ENCODE data around the gene SLC8A3.

The SLC8A3 gene

DNA sequence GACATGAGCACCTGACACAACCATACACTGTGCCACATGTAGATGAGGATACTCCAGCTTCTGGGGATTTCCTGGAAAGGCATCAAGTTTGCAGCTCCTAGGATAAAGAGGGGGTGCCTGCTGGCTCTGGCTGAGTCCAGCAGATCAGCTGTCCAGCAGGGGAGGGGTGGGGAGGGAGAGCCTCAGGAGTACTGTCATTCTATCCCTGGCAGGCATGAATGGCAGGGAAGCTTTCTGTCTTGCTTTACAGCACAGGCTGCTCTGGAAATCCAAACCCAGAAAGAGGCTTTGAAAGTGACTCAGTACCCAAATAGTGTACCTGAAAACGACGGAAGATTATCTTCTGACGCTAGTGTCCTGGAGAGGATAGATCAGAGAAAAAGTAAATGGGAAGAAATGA lies 32.2 kb downstream of the SLC8A3 start:
- H3K27ac Mint-ChIP-seq, result no peak overlapping the region
- H3K9me3 Mint-ChIP-seq, result no peaks in the 10 kb centered on the region
- no peaks in the 10 kb centered on the region for H3K36me3 Mint-ChIP-seq (ENCODE audit: low read depth)
- peaks cover 4% of the 10 kb centered on the region for H3K27me3 Mint-ChIP-seq
- H3K4me3 Mint-ChIP-seq, result no peak overlapping the region
- intact Hi-C loops (cut with micrococcal nuclease), result no loop called here
- H3K4me1 Mint-ChIP-seq (ENCODE audit: low read depth), result no peaks in the 10 kb centered on the region

DNA sequence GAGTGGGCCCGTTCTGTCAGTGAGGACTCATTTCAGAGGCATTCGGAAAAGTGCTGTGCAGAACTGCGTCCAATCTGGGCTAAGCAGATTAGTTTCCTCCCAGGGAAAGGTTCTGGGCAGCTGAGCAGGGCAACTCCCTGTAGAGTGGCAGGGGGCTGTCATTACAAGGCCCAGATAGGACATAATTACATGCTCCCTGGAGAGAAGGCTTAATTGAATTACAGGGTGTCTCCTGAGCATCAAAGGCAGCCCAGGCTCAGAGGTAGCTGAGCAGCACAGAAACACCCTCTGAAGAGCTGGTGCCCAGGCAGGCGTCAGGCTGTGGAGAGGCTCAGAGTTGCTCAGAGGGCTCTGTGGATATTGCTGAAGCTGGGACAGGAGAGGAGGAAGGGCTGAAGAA lies 36.0 kb downstream of the SLC8A3 start:
- Mint-ChIP-seq H3K27me3 (peaks cover 4% of the 10 kb centered on the region), H3K36me3 (ENCODE audit: low read depth) (no peaks in the 10 kb centered on the region), H3K27ac (no peak overlapping the region), H3K9me3 (no peaks in the 10 kb centered on the region), H3K4me1 (ENCODE audit: low read depth) (no peaks in the 10 kb centered on the region), H3K4me3 (no peak overlapping the region)
- intact Hi-C loops (cut with micrococcal nuclease), result no loop called here

DNA sequence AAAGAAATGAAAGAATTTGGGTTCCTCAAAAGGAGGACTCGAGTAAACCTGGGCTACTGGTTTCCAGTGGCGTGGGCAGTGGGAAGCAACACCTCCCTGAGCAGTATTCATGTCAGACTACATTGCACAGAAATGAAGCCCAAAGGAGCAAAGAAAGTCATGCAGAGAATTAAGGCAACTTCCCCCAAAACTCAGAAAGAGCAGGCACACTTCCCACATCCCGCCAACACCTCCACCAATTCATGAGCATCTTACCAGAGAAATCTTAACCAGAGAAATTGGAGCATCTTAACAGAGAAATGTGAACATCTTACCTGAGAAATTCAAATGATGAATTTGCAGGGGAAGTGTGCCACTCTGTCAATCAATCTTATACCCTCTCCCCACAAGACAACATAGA lies 36.7 kb downstream of the SLC8A3 start:
- Mint-ChIP-seq H3K9me3 (no peaks in the 10 kb centered on the region), H3K4me1 (ENCODE audit: low read depth) (no peaks in the 10 kb centered on the region), H3K4me3 (no peak overlapping the region), H3K27ac (no peak overlapping the region), H3K27me3 (peaks cover 4% of the 10 kb centered on the region), H3K36me3 (ENCODE audit: low read depth) (no peaks in the 10 kb centered on the region)
- intact Hi-C loops (cut with micrococcal nuclease), result no loop called here

DNA sequence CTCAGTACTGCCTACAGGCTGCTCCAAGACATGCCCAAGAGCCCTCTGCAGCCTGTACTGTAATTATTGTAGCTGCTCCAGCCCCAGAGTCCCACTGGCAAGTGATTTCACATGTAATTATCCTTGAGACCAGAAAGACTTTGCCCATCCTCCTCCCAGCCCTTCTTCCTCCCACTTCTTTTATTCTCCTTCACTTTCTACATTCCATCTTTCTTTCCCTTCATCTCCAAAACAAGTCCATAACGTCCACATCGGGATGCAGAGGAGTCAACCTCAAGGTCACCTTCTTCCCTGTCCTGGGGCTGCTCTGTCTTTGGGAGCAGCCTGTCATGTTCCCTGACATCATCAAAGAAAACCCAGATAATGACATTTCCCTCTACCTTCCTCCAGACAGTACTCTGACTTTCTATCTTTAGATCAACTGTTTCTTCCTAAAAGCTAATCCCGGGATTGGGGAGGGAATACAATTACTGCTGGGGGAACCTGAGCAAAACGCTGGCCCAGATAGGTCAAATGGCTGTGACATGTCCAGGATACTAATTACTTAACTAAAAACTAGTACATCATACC lies 39.1 kb downstream of the SLC8A3 start:
- peaks cover 6% of the 10 kb centered on the region for H3K27me3 Mint-ChIP-seq
- intact Hi-C loops (cut with micrococcal nuclease), result no loop called here
- no peaks in the 10 kb centered on the region for H3K4me1 Mint-ChIP-seq (ENCODE audit: low read depth)
- no peaks in the 10 kb centered on the region for H3K9me3 Mint-ChIP-seq
- no peak overlapping the region for H3K27ac Mint-ChIP-seq
- H3K36me3 Mint-ChIP-seq (ENCODE audit: low read depth), result no peaks in the 10 kb centered on the region
- H3K4me3 Mint-ChIP-seq, result no peak overlapping the region

DNA sequence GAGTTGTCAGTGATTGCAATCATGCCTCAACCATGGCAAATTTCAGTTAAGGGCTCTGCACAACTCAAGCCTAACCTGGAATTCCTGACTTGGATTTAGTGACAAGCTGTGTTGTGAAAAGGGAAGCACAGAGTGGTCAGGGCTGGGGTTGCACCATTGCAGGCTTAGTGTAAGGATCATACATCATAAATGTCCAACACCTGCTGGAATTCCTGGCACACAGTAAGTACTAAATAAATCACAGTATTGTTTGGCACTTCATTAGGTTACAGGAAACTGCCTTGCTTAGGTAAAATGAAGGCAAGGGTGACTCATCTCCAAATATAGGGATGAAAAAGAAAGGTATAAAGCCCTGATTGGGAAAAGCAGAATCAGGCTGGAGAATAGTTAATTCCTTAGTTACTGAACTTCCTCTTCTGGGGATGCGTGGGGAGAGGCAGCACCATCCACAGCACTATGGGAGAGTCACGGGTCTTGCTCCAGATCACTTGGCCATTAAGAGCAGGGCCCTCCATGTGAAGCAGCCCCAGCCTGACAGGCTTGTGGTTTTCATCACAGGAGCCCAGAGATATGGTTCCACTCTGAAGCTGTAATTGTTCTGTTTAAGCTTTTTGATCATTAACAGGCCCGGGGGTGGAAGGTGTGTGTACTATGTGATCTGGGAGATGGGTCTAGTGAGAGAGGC lies 39.7 kb downstream of the SLC8A3 start:
- intact Hi-C loops (cut with micrococcal nuclease), result no loop called here
- Mint-ChIP-seq H3K27ac (no peak overlapping the region), H3K27me3 (peaks cover 6% of the 10 kb centered on the region), H3K36me3 (ENCODE audit: low read depth) (no peaks in the 10 kb centered on the region), H3K4me3 (no peak overlapping the region), H3K9me3 (no peaks in the 10 kb centered on the region), H3K4me1 (ENCODE audit: low read depth) (peaks cover under 1% of the 10 kb centered on the region)

DNA sequence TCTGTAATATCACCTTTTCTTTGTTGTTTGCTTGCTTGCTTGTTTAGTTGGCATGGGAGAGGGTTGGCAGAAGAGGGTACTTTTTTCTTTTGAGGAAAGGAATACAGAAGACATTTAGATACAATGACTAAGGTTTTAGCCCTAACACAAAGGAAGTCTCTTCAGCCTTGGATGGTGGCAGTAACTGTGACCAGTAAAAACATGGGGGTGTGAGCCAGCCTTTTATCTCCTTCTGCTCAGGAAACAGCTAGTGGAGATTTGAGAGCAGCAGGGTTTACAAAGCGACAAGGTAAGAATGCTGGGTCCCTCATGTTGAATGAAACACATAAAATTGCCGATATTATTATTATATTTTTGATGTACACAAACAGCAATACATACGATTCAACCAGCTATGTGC lies 40.4 kb downstream of the SLC8A3 start:
- H3K36me3 Mint-ChIP-seq (ENCODE audit: low read depth), result no peaks in the 10 kb centered on the region
- H3K9me3 Mint-ChIP-seq, result no peaks in the 10 kb centered on the region
- peaks cover 6% of the 10 kb centered on the region for H3K4me1 Mint-ChIP-seq (ENCODE audit: low read depth)
- intact Hi-C loops (cut with micrococcal nuclease), result no loop called here
- H3K27me3 Mint-ChIP-seq, result peaks cover 6% of the 10 kb centered on the region
- no peak overlapping the region for H3K27ac Mint-ChIP-seq
- H3K4me3 Mint-ChIP-seq, result no peak overlapping the region

DNA sequence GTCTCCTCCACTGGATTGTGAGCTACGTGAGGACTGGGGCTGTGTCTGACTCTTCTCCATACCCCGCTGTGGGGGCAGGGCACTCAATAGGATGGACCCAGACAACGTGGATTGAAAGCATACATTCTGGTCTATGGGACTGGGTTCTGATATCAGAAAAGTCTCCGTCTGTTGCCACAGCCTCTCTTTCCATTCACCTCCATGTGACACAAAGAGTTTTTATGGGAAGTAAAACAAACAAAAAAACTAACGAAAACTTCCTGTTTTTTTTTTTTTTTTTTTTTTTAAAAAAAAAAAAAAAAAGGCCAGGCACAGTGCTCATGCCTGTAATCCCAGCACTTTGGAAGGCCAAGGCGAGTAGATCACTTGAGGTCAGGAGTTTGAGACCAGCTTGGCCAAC lies 44.7 kb downstream of the SLC8A3 start:
- no peaks in the 10 kb centered on the region for H3K36me3 Mint-ChIP-seq (ENCODE audit: low read depth)
- no peak overlapping the region for H3K4me3 Mint-ChIP-seq
- no peaks in the 10 kb centered on the region for H3K9me3 Mint-ChIP-seq
- H3K4me1 Mint-ChIP-seq (ENCODE audit: low read depth), result peaks cover 6% of the 10 kb centered on the region
- intact Hi-C loops (cut with micrococcal nuclease), result no loop called here
- no peak overlapping the region for H3K27ac Mint-ChIP-seq
- H3K27me3 Mint-ChIP-seq, result peaks cover 9% of the 10 kb centered on the region

DNA sequence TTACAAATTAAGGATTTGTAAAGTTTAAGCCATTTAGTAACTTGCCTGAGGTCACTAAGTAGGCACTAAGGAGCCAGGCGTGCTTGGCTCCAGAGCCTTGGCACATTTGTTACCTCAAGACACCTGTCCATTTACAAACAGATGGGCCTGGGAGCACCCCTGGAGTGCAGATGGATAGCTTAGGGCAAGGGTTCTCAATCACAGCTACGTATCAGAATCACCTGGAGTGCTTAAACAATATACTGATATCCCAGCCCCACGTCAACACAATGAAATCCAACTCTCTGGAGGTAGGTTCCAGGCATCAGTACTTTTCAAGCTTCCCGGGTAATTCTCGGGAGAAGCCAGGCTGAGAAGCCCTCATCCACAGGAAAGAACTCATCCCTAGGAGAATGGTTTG lies 45.4 kb downstream of the SLC8A3 start:
- Mint-ChIP-seq H3K9me3 (no peaks in the 10 kb centered on the region), H3K27ac (no peak overlapping the region), H3K36me3 (ENCODE audit: low read depth) (no peaks in the 10 kb centered on the region), H3K4me3 (no peak overlapping the region), H3K4me1 (ENCODE audit: low read depth) (peaks cover 6% of the 10 kb centered on the region), H3K27me3 (peaks cover 9% of the 10 kb centered on the region)
- intact Hi-C loops (cut with micrococcal nuclease), result no loop called here

DNA sequence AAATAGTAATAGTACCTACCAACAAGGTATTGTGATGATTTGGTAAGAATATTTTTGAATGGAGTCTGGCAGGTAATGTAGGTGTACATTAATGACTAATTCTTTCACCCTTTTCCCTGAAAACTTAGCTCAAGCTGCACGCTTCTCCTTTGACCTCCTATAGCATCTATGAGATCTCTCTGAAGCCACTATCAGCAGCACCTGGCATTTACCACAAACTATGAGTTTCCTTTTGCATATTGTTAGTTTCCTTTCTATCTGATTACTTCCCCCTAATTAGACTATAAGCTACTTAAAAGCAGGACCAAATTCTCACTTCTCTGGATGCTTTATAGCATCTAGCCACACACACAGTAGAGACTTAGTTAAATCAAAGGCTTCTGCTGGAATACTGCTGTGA lies 48.1 kb downstream of the SLC8A3 start:
- no peak overlapping the region for H3K27ac Mint-ChIP-seq
- peaks cover 6% of the 10 kb centered on the region for H3K4me1 Mint-ChIP-seq (ENCODE audit: low read depth)
- intact Hi-C loops (cut with micrococcal nuclease), result no loop called here
- peaks cover 13% of the 10 kb centered on the region for H3K27me3 Mint-ChIP-seq
- H3K4me3 Mint-ChIP-seq, result no peak overlapping the region
- no peaks in the 10 kb centered on the region for H3K9me3 Mint-ChIP-seq
- H3K36me3 Mint-ChIP-seq (ENCODE audit: low read depth), result no peaks in the 10 kb centered on the region

DNA sequence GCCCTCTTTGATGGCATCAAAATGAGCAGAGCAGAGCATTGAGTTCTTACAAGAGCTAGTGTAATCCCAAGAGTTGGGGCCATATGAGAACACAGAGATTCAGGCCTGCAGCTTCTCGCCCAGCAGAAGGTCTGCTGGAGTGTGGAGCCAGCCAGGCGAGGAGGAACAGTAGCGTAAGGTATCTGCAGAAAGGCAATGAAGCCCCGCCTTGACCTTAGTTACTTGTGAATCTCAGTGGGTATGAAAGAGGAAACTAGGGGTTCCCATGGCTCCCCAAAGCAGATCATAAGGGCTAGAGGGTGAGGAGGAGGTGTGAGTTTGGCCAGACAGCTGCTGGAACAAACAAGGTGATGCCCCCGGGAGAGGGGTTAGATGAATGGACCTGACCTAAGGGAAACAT lies 49.4 kb downstream of the SLC8A3 start:
- no peak overlapping the region for H3K27ac Mint-ChIP-seq
- peaks cover 11% of the 10 kb centered on the region for H3K27me3 Mint-ChIP-seq
- intact Hi-C loops (cut with micrococcal nuclease), result no loop called here
- no peaks in the 10 kb centered on the region for H3K36me3 Mint-ChIP-seq (ENCODE audit: low read depth)
- peaks cover 6% of the 10 kb centered on the region for H3K4me1 Mint-ChIP-seq (ENCODE audit: low read depth)
- no peaks in the 10 kb centered on the region for H3K9me3 Mint-ChIP-seq
- no peak overlapping the region for H3K4me3 Mint-ChIP-seq

DNA sequence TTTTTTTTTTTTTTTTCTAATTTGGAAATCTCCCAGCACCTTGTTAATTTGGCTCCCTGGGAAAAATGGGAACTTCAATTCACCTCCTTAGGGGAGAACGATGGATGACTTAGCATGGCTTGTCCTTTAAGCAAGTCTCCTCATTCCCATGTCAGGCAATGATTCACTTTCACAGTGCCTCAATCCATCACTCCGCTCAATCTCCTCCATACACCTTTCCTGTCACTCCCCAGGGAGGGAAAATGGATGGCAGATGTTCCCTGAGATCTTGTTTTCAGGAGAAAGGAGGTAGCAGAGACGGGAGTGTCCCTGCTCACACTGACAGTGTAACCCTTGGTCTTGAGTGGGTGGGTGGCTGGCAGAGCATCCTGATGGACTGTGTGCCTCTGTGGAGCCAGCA lies 51.0 kb downstream of the SLC8A3 start:
- no peak overlapping the region for H3K4me3 Mint-ChIP-seq
- no peak overlapping the region for H3K27ac Mint-ChIP-seq
- H3K36me3 Mint-ChIP-seq (ENCODE audit: low read depth), result no peaks in the 10 kb centered on the region
- H3K27me3 Mint-ChIP-seq, result peaks cover 9% of the 10 kb centered on the region
- no peaks in the 10 kb centered on the region for H3K9me3 Mint-ChIP-seq
- intact Hi-C loops (cut with micrococcal nuclease), result no loop called here
- H3K4me1 Mint-ChIP-seq (ENCODE audit: low read depth), result no peaks in the 10 kb centered on the region

DNA sequence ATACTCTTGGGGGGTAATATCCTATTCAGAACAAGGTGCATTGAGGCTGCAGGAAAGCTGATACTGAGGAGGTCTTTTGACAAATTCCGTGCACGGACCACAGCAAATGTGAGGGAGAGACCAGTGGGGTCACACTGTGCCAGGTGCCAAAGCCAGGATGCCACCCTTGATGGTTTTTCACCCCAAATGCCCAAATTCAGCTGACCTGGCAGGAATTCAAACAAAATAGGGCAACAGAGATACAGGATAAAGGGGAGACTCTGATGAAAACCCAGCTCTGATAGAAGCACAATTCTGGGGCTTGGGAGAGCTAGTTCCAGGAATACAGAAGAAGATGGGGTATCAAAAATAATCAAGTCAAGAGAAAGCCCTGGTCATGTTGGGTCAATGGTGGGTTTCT lies 55.3 kb downstream of the SLC8A3 start:
- Mint-ChIP-seq H3K4me3 (no peak overlapping the region), H3K4me1 (ENCODE audit: low read depth) (no peaks in the 10 kb centered on the region), H3K9me3 (no peaks in the 10 kb centered on the region), H3K27me3 (peaks cover 6% of the 10 kb centered on the region), H3K27ac (no peak overlapping the region), H3K36me3 (ENCODE audit: low read depth) (no peaks in the 10 kb centered on the region)
- intact Hi-C loops (cut with micrococcal nuclease), result no loop called here

DNA sequence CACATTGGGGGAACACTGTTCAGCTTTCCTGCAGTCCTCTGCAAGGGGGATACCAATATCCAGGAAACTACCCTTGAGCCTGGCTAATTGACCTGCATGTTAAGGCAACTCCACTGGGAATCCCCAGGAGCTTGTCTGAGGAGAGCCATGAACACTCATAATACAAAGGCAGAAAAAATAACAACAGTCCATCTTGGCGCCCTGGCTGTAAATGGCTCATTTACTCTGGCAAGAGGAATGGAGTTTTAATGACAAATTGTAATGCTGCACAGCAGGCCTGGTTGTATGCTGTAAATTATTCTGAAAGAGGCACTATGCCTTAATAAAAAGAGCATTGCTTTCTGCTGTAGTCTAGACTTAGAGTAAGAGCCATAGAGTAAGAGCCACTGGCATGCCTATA lies 58.3 kb downstream of the SLC8A3 start:
- Mint-ChIP-seq H3K4me1 (ENCODE audit: low read depth) (no peaks in the 10 kb centered on the region), H3K27ac (no peak overlapping the region), H3K27me3 (peaks cover 2% of the 10 kb centered on the region), H3K36me3 (ENCODE audit: low read depth) (no peaks in the 10 kb centered on the region), H3K4me3 (no peak overlapping the region), H3K9me3 (no peaks in the 10 kb centered on the region)
- intact Hi-C loops (cut with micrococcal nuclease), result no loop called here

DNA sequence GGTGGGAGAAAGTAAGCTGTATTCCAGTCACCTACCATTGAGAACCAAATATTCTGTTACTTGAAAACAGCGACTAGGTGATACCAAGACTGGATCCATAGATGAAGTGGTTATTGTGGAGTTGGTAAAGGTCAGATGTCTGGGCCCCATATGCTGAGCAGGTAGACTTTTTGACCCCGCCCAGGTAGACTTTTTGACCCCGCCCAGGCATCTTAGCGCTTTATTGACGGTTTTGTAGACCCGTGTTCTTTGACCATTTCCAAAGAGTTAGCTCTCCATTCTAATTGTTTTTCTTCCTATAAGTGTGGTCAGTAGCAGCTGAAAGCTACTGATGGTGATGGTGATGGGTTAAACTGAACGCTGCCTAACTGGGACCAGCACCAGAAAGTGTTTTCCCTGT lies 61.6 kb downstream of the SLC8A3 start:
- Mint-ChIP-seq H3K27ac (no peak overlapping the region), H3K36me3 (ENCODE audit: low read depth) (no peaks in the 10 kb centered on the region), H3K4me1 (ENCODE audit: low read depth) (no peaks in the 10 kb centered on the region), H3K9me3 (no peaks in the 10 kb centered on the region), H3K27me3 (peaks cover 2% of the 10 kb centered on the region), H3K4me3 (no peak overlapping the region)
- intact Hi-C loops (cut with micrococcal nuclease), result no loop called here

DNA sequence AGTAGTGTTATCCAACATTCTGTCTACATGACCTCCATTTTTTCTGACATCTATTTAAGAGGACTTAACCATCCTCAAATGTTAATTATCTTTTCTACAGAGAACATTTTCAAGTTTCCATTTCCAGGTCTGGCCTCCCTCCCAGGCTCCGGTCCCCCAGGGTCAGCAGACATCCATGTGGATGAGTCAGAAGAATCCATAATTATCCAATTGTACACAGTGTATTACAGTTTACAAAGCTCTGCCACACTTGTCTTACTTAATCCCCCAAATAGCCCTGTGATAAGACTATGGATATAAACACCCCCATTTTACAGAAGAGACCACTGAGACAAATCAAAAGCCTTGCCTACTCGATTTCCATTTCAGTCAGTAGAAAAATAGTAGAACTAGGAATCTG lies 65.0 kb downstream of the SLC8A3 start:
- intact Hi-C loops (cut with micrococcal nuclease), result no loop called here
- H3K27me3 Mint-ChIP-seq, result no peaks in the 10 kb centered on the region
- no peaks in the 10 kb centered on the region for H3K9me3 Mint-ChIP-seq
- no peak overlapping the region for H3K27ac Mint-ChIP-seq
- H3K4me1 Mint-ChIP-seq (ENCODE audit: low read depth), result no peaks in the 10 kb centered on the region
- no peaks in the 10 kb centered on the region for H3K36me3 Mint-ChIP-seq (ENCODE audit: low read depth)
- H3K4me3 Mint-ChIP-seq, result no peak overlapping the region

Measured in dendritic cell treated with granulocyte-macrophage colony-stimulating factor and Interleukin-4, amounts not matched to agents 40 ng/mL and 50 ng/mL, for 4 days (primary cell).